Smooth muscle cell (in vitro differentiated cells): ENCODE results near the gene ABCB8. TPM values are rescaled to one million over a fixed set of nuclear protein-coding genes. Genes with fewer than 3 reads are reported as not detected.

Experiments used
- DNase-seq: peaks from one replicate; lab custom pipeline; 2025; ENCODE audit not compliant: unreplicated experiment; lab: John Stamatoyannopoulos, UW
- H2AFZ ChIP-seq: fragments of 200-600 bp; sonication (generic); 2 replicates; pipeline ENCODE4 v1.6.0; 2016; ENCODE audit warnings: antibody characterized with exemption, low read depth, mild to moderate bottlenecking
- H3F3A ChIP-seq: fragments of 200-600 bp; sonication (generic); 2 replicates; pipeline ENCODE4 v1.6.0; 2017; ENCODE audit warnings: antibody characterized with exemption, low read depth
- H3K27ac ChIP-seq: fragments of 200-600 bp; sonication (generic); 2 replicates; pipeline ENCODE4 v1.5.1; 2016; ENCODE audit warnings: low read depth, mild to moderate bottlenecking
- H3K27me3 ChIP-seq: fragments of 200-600 bp; sonication (generic); 2 replicates; pipeline ENCODE4 v1.6.1; 2016; ENCODE audit warnings: low read depth, mild to moderate bottlenecking
- H3K36me3 ChIP-seq: fragments of 200-600 bp; sonication (generic); 2 replicates; pipeline ENCODE4 v1.5.1; 2016; ENCODE audit warnings: low read depth
- H3K4me1 ChIP-seq: fragments of 200-600 bp; sonication (generic); 2 replicates; pipeline ENCODE4 v1.5.1; 2016; ENCODE audit warnings: low read depth
- H3K4me2 ChIP-seq: fragments of 200-600 bp; sonication (generic); 2 replicates; pipeline ENCODE4 v1.6.0; 2016; ENCODE audit warnings: mild to moderate bottlenecking
- H3K4me3 ChIP-seq: fragments of 200-600 bp; sonication (generic); 2 replicates; pipeline ENCODE4 v1.5.1; 2016; ENCODE audit warnings: mild to moderate bottlenecking
- H3K79me2 ChIP-seq: fragments of 200-600 bp; sonication (generic); 2 replicates; pipeline ENCODE4 v1.6.0; 2016; ENCODE audit warnings: low read depth, mild to moderate bottlenecking
- H3K9ac ChIP-seq: fragments of 200-600 bp; sonication (generic); 2 replicates; pipeline ENCODE4 v1.6.0; 2016; ENCODE audit warnings: low read depth
- H3K9me3 ChIP-seq: fragments of 200-600 bp; sonication (generic); replicated peaks from 2 replicates; pipeline ENCODE4 v1.5.1; 2016; ENCODE audit warnings: low read depth
- H4K20me1 ChIP-seq: fragments of 200-600 bp; sonication (generic); 2 replicates; pipeline ENCODE4 v1.6.0; 2016; ENCODE audit warnings: low read depth
- CTCF ChIP-seq: fragments of 200-600 bp; sonication (generic); IDR thresholded peaks from 2 replicates; pipeline ENCODE4 v1.5.1; 2017; ENCODE audit warnings: borderline replicate concordance, mild to moderate bottlenecking, antibody characterized with exemption; ENCODE audit not compliant: insufficient read depth, poor library complexity, severe bottlenecking
- WGBS: methylation state at CpG from one replicate; pipeline ENCODE4 v1.1.7; 2016; ENCODE audit warnings: low lambda C conversion rate; 5-methylcytosine and 5-hydroxymethylcytosine counted together
- polyA plus RNA-seq: library from polyadenylated mRNA; unstranded; fragments of >200 nt; fragmentation: Nextera tagmentation; extraction: Ambion mirVana; gene quantifications from 2 replicates; pipeline ENCODE4 v1.2.1, GENCODE V29; 2016
- total RNA-seq: library from RNA; depleted of rRNA; stranded (reverse); fragments of >200 nt; gene quantifications from 2 replicates; pipeline ENCODE4 v1.2.3, GENCODE V29; 2014

Gene ABCB8
- total and polyA plus RNA-seq, 2 experiments from 2014 or later, result 23.4 to 24.2 TPM

DNA sequence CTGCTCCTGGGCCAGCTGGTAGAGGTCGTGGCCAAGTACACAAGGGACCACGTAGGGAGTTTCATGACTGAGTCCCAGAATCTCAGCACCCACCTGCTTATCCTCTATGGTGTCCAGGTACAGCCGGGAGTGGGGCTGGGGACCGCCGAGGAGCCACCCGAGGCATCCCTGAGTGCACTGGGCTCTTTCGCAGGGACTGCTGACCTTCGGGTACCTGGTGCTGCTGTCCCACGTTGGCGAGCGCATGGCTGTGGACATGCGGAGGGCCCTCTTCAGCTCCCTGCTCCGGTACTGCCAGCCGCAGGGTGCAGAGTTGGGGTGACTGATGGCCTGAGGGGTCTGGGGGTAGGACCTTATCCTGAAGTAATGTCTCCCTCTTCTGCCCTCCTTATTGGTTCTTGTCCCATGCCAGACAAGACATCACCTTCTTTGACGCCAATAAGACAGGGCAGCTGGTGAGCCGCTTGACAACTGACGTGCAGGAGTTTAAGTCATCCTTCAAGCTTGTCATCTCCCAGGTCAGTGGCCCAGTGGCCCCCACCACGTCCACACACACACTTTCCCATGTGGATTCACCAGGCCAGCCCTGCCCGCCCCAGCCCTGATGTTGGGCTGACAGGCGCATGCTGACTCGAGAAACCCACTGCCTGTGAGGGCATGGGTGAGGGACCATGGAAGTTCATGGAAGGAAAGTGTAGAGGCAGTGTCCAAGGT, 6.2 kb downstream of the ABCB8 start:
- no peaks in the 10 kb centered on the region for H3K4me1 ChIP-seq
- TF ChIP-seq CTCF, result no peak
- peaks cover 18% of the 10 kb centered on the region for H3K79me2 ChIP-seq
- H3F3A ChIP-seq, result peaks cover 12% of the 10 kb centered on the region
- no peaks in the 10 kb centered on the region for H3K9me3 ChIP-seq
- H4K20me1 ChIP-seq, result no peaks in the 10 kb centered on the region
- no peak overlapping the region for H3K9ac ChIP-seq
- no peak overlapping the region for H3K4me2 ChIP-seq
- WGBS, result 96% methylated on average over 21 of the region's 21 CpGs
- H3K36me3 ChIP-seq, result no peaks in the 10 kb centered on the region
- no peak overlapping the region for H3K27ac ChIP-seq
- H2AFZ ChIP-seq, result no peak overlapping the region
- H3K4me3 ChIP-seq, result no peak overlapping the region
- H3K27me3 ChIP-seq, result no peaks in the 10 kb centered on the region
- DNase-seq, result no peak

DNA sequence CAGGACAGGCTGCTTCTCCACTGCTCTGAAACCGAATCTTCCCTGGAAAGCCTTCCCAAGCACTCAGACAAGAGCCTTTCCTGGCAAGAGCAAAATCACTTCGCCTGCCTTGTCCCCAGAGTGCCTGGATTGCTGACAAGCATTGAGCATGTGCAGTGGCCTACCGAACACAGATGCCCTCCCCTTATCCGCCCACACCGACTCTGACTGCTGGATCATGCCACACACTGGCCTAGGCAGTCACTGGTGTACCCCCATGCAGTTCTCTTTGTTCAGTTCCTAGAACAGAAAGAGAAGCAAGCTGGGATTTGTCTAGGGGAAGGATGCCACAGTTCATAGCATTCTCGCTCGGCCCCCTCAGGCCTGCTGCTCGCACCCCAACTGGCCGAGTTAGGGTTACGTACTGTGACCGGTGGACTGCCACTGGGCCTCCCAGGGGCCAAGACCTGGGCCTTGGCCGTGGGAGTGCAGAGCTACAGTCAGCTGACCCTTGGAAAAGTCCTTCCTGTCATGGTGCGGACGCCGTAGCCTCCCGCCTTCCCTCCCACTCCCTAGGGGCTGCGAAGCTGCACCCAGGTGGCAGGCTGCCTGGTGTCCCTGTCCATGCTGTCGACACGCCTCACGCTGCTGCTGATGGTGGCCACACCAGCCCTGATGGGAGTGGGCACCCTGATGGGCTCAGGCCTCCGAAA, 6.9 kb downstream of the ABCB8 start:
- Histone ChIP-seq H3K4me3 (no peak overlapping the region), H3K9me3 (no peaks in the 10 kb centered on the region), H3K79me2 (peaks cover 12% of the 10 kb centered on the region), H2AFZ (no peak overlapping the region), H3K9ac (no peak overlapping the region), H3K4me2 (no peak overlapping the region), H3F3A (peaks cover 18% of the 10 kb centered on the region), H3K36me3 (no peaks in the 10 kb centered on the region), H4K20me1 (no peaks in the 10 kb centered on the region), H3K27me3 (no peaks in the 10 kb centered on the region), H3K4me1 (peaks cover 2% of the 10 kb centered on the region), H3K27ac (no peak overlapping the region)
- 86% methylated on average over 21 of the region's 21 CpGs for WGBS
- no peak for DNase-seq
- TF ChIP-seq CTCF, result no peak

DNA sequence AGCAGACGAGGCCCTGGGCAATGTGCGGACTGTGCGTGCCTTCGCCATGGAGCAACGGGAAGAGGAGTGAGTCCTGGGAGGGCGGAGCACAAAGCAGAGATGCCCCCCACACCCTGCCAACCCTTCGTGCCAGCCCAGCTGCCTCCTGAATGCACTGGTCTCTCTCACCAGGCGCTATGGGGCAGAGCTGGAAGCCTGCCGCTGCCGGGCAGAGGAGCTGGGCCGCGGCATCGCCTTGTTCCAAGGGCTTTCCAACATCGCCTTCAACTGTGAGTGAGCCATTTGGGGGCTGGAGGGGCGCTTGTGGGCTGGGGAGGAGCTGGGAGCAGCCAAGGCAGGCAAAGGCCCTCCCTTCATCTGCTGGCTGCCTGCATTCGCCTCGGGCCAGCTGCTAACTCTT, 7.7 kb downstream of the ABCB8 start:
- no peak for TF ChIP-seq CTCF

More for the DNA sequence above, 7.7 kb downstream of the ABCB8 start:
- H3K4me3 ChIP-seq, result no peak overlapping the region
- peaks cover 21% of the 10 kb centered on the region for H3F3A ChIP-seq
- 99% methylated on average over 17 of the region's 17 CpGs for WGBS
- peaks cover 4% of the 10 kb centered on the region for H3K4me1 ChIP-seq
- no peak overlapping the region for H3K9ac ChIP-seq
- no peak overlapping the region for H3K27ac ChIP-seq
- H3K36me3 ChIP-seq, result no peaks in the 10 kb centered on the region
- H3K4me2 ChIP-seq, result no peak overlapping the region
- H3K27me3 ChIP-seq, result no peaks in the 10 kb centered on the region
- H3K79me2 ChIP-seq, result peaks cover 9% of the 10 kb centered on the region
- H3K9me3 ChIP-seq, result no peaks in the 10 kb centered on the region
- no peaks in the 10 kb centered on the region for H4K20me1 ChIP-seq
- no peak overlapping the region for H2AFZ ChIP-seq
- no peak for DNase-seq
